GM12878 (cell line): ENCODE data around the gene SELENOK. TPM values are rescaled to one million over a fixed set of nuclear protein-coding genes. Genes with fewer than 3 reads are reported as not detected.

Experiments
- ATAC-seq: fragments of 200-7000 bp; cut with Tn5 transposase; 3 replicates; pipeline ENCODE4 v1.9.1; 2020; ENCODE audit warnings: mild to moderate bottlenecking, moderate library complexity
- BruUV-seq: library from RNA; stranded (reverse); fragments of 400-500 nt; replicated peaks from 2 replicates; lab custom pipeline; 2021; lab: Mats Ljungman, UMichigan
- CTCF ChIA-PET: fragments of 300-600 bp; sonication (Branson Sonifier 250); formaldehyde crosslinking; extraction: SDS; loops from one replicate; lab custom pipeline; 2021; ENCODE audit warnings: inconsistent platforms; lab: Yijun Ruan, JAX
- POLR2A ChIA-PET: fragments of 350-600 bp; formaldehyde crosslinking; extraction: SDS; loops from one replicate; lab custom pipeline; 2021; ENCODE audit warnings: inconsistent platforms; lab: Charles Lee
- RAD21 ChIA-PET: fragments of 300-600 bp; sonication (Branson Sonifier 250); formaldehyde crosslinking; loops from one replicate; lab custom pipeline; 2023; ENCODE audit warnings: antibody characterized with exemption; ENCODE audit not compliant: unreplicated experiment; lab: Charles Lee
- SMC1A ChIA-PET: fragments of 300-600 bp; sonication (Branson Sonifier 250); formaldehyde crosslinking; loops from one replicate; lab custom pipeline; 2023; ENCODE audit not compliant: unreplicated experiment, uncharacterized antibody; lab: Charles Lee
- DNase-seq: peaks from one replicate; pipeline ENCODE4 v3.0.0-alpha.2; 2011; ENCODE audit warnings: low read depth, low spot score
- FAIRE-seq: peaks from 3 replicates; lab custom pipeline; 2011; peaks lifted over from hg19 to GRCh38; lab: Jason Lieb, UNC
- H2AFZ ChIP-seq: 2 replicates; pipeline ENCODE4 v1.6.0; 2011; ENCODE audit warnings: low read depth, low read length, control low read depth; ENCODE audit not compliant: control insufficient read depth
- H3K27ac ChIP-seq: 2 replicates; pipeline ENCODE4 v1.5.1; 2011; ENCODE audit warnings: control low read depth; ENCODE audit not compliant: control insufficient read depth, insufficient read depth
- H3K27me3 ChIP-seq, 2 experiments: replicated peaks in 1 of 2; 2 replicates each; pipeline versions ENCODE4 v1.6.0 to v1.6.1; 2011; ENCODE audit warnings: low read length in 1 of 2; ENCODE audit not compliant: control insufficient read depth in 2 of 2, insufficient read depth in 2 of 2
- H3K36me3 ChIP-seq, 2 experiments: 2 replicates each; pipeline ENCODE4 v1.5.1; 2011; ENCODE audit warnings: low read length in 1 of 2; ENCODE audit not compliant: control insufficient read depth in 2 of 2, insufficient read depth in 2 of 2
- H3K4me1 ChIP-seq: 2 replicates; pipeline ENCODE4 v1.6.1; 2011; ENCODE audit warnings: mild to moderate bottlenecking, low read length, moderate library complexity, mixed read lengths; ENCODE audit not compliant: control insufficient read depth, insufficient read depth
- H3K4me2 ChIP-seq: 2 replicates; pipeline ENCODE4 v1.6.0; 2011; ENCODE audit warnings: control low read depth; ENCODE audit not compliant: control insufficient read depth, insufficient read depth
- H3K4me3 ChIP-seq: fragments of 200-600 bp; sonication (generic); 2 replicates; pipeline ENCODE4 v1.5.1; 2016
- H3K79me2 ChIP-seq: 2 replicates; pipeline ENCODE4 v1.6.0; 2011; ENCODE audit warnings: low read length; ENCODE audit not compliant: control insufficient read depth, insufficient read depth
- H3K9ac ChIP-seq: 2 replicates; pipeline ENCODE4 v1.8.0; 2011; ENCODE audit warnings: low read length, control low read depth, mixed read lengths; ENCODE audit not compliant: control insufficient read depth, insufficient read depth
- H3K9me3 ChIP-seq: replicated peaks from 3 replicates; pipeline ENCODE4 v1.5.1; 2011; ENCODE audit warnings: mild to moderate bottlenecking, low read length; ENCODE audit not compliant: control insufficient read depth, insufficient read depth
- H4K20me1 ChIP-seq: 2 replicates; pipeline ENCODE4 v1.6.0; 2011; ENCODE audit not compliant: control insufficient read depth, insufficient read depth
- BCL11A ChIP-seq: IDR thresholded peaks from 2 replicates; pipeline ENCODE4 v1.6.1; 2011; ENCODE audit warnings: low read depth, low read length
- BCLAF1 ChIP-seq: fragments of 450-650 bp; IDR thresholded peaks from 2 replicates; pipeline ENCODE4 v1.6.1; 2017; ENCODE audit warnings: antibody characterized with exemption, mild to moderate bottlenecking, moderate library complexity
- CEBPB ChIP-seq, 2 experiments: fragments of 150-350 bp in 1 of 2; IDR thresholded peaks; 2 replicates each; pipeline ENCODE4 v1.6.1; 2012 to 2014; ENCODE audit warnings: low read depth in 2 of 2, low read length in 2 of 2, borderline replicate concordance in 1 of 2, inconsistent platforms in 1 of 2
- CTCF ChIP-seq, 3 experiments: IDR thresholded peaks in 2 of 3; conservative IDR thresholded peaks in 1 of 3; 2 replicates each; pipeline ENCODE4 v1.5.1; 2011; ENCODE audit warnings: low read depth in 3 of 3, low read length in 3 of 3, mild to moderate bottlenecking in 3 of 3, control low read depth in 2 of 3, moderate library complexity in 2 of 3, inconsistent platforms in 1 of 3, mixed read lengths in 1 of 3; ENCODE audit not compliant: control insufficient read depth in 2 of 3, insufficient read depth in 1 of 3; ENCODE audit errors: extremely low read depth in 1 of 3
- ELK1 ChIP-seq: IDR thresholded peaks from 2 replicates; pipeline ENCODE4 v1.6.1; 2012; ENCODE audit warnings: low read depth, low read length, improper control_type of control experiment
- IRF4 ChIP-seq: IDR thresholded peaks from 2 replicates; pipeline ENCODE4 v1.6.1; 2011; ENCODE audit warnings: low read depth, low read length
- KLF5 ChIP-seq: fragments of 450-650 bp; IDR thresholded peaks from 2 replicates; pipeline ENCODE4 v1.6.1; 2014; ENCODE audit warnings: mild to moderate bottlenecking; ENCODE audit not compliant: partially characterized antibody
- MXI1 ChIP-seq: fragments of 150-350 bp; IDR thresholded peaks from 2 replicates; pipeline ENCODE4 v1.6.1; 2011; ENCODE audit warnings: low read depth, mild to moderate bottlenecking, inconsistent platforms, low read length, improper control_type of control experiment
- PAX5 ChIP-seq: IDR thresholded peaks from 2 replicates; pipeline ENCODE4 v1.6.1; 2011; ENCODE audit warnings: low read depth, low read length, borderline replicate concordance
- PML ChIP-seq: IDR thresholded peaks from 2 replicates; pipeline ENCODE4 v1.6.1; 2012; ENCODE audit warnings: low read length, inconsistent platforms
- RELA ChIP-seq: fragments of 450-650 bp; IDR thresholded peaks from 2 replicates; pipeline ENCODE4 v1.8.0; 2014; ENCODE audit warnings: borderline replicate concordance; ENCODE audit not compliant: partially characterized antibody
- SIN3A ChIP-seq: IDR thresholded peaks from 2 replicates; pipeline ENCODE4 v1.6.1; 2012; ENCODE audit warnings: low read depth, low read length, improper control_type of control experiment
- SMC3 ChIP-seq: IDR thresholded peaks from 2 replicates; pipeline ENCODE4 v1.6.1; 2011; ENCODE audit warnings: low read length, improper control_type of control experiment, borderline replicate concordance
- TCF7 ChIP-seq: IDR thresholded peaks from 2 replicates; pipeline ENCODE4 v1.6.1; 2014; ENCODE audit warnings: antibody characterized with exemption, borderline replicate concordance
- ZNF207 ChIP-seq: fragments of 450-650 bp; IDR thresholded peaks from 2 replicates; pipeline ENCODE4 v1.6.1; 2014; ENCODE audit warnings: antibody characterized with exemption, mild to moderate bottlenecking, borderline replicate concordance
- ZNF384 ChIP-seq: IDR thresholded peaks from 2 replicates; pipeline ENCODE4 v1.6.1; 2012; ENCODE audit warnings: low read depth, mild to moderate bottlenecking, low read length, improper control_type of control experiment, borderline replicate concordance
- ZZZ3 ChIP-seq: IDR thresholded peaks from 2 replicates; pipeline ENCODE4 v1.6.1; 2011; ENCODE audit warnings: low read depth; ENCODE audit not compliant: control insufficient read depth, insufficient read length
- WGBS: methylation state at CpG from one replicate; pipeline ENCODE4 v1.1.6; 2016; ENCODE audit warnings: low lambda C conversion rate; ENCODE audit not compliant: insufficient replicate concordance, insufficient coverage; ENCODE audit errors: missing lambda C conversion rate; 5-methylcytosine and 5-hydroxymethylcytosine counted together
- in situ Hi-C: fragments of 300-500 bp; cut with MboI; formaldehyde crosslinking; loops from 9 replicates; pipeline ENCODE4 v1.14.3; 2018; ENCODE audit warnings: mixed read lengths
- intact Hi-C: fragments of 100-400 bp; cut with micrococcal nuclease; formaldehyde crosslinking; loops from one replicate; pipeline ENCODE4 v1.14.2; 2022; ENCODE audit not compliant: unreplicated experiment
- polyA plus RNA-seq, 11 experiments: library from polyadenylated mRNA; depleted of rRNA in 4 of 11; unstranded in 6 of 11; stranded (reverse) in 5 of 11; fragments of >200 nt; fragmentation: Nextera tagmentation in 4 of 11; fragmentation: Illumina TruSeq in 1 of 11; extraction: Ambion mirVana in 4 of 11; extraction: Trizol in 1 of 11; gene quantifications; 1 replicate in 1 of 11; 2 replicates in 10 of 11; pipeline versions ENCODE4 v1.2.1 to v1.2.3, GENCODE V29; 2011 to 2016; ENCODE audit warnings: inconsistent platforms in 2 of 11, missing spikeins in 2 of 11, low read depth in 1 of 11
- total RNA-seq, 4 experiments: library from RNA; depleted of rRNA in 3 of 4; stranded (reverse); fragments of >200 nt in 3 of 4; fragmentation: Illumina TruSeq in 1 of 4; extraction: Trizol in 1 of 4; gene quantifications; 2 replicates each; pipeline versions ENCODE4 v1.2.1 to v1.2.3, GENCODE V29; 2013 to 2021

SELENOK gene
- total and polyA plus RNA-seq, 10 of the 15 experiments (the other 5 are each of a cell fraction or from before 2014, with no cell fraction given): 35.4 to 322 (median 101) TPM

- TF ChIP-seq CTCF (IDR thresholded peaks at IDR 0.05 in 2 of 3, conservative IDR thresholded peaks at IDR 0.05 in 1 of 3; ENCODE audit: control insufficient read depth in 2 of 3, extremely low read depth in 1 of 3, insufficient read depth in 1 of 3, low read depth in 3 of 3, low read length in 3 of 3) (peak; percentile 51 to 58 (median 56); a peak in 5 of 6 replicates), TCF7 (no peak), ZNF207 (no peak), SIN3A (no peak), KLF5 (no peak), SMC3 (peak; percentile 48; the same call in 1 of the 2 replicates)
Observed at GRCh38 chr3:53921296-53921695, 29.6 kb upstream of the SELENOK start (continued).

- H3K4me2 ChIP-seq: no peak overlapping the region
- H3K4me1 ChIP-seq: no peaks in the 10 kb centered on the region
- TF ChIP-seq ZNF384 (no peak), CEBPB (IDR thresholded peaks at IDR 0.05; ENCODE audit: borderline replicate concordance in 1 of 2, low read depth in 2 of 2, low read length in 2 of 2) (no peak), ELK1 (no peak), BCL11A (no peak), PAX5 (no peak), BCLAF1 (no peak), RELA (no peak), PML (no peak), IRF4 (no peak), ZZZ3 (no peak), MXI1 (no peak)
- ATAC-seq (no peak), FAIRE-seq (no peak), DNase-seq (no peak)
- ChIA-PET SMC1A (interaction anchor here (0.7 to 1.9 kb wide), 6 partner anchors 22 to 242 kb away, joined by 3 to 4 read pairs (median 4); partner anchors contain the start of gene SELENOK), CTCF (interaction anchor here (1.3 to 2.1 kb wide), 3 partner anchors 19 to 232 kb away, joined by 3 to 11 read pairs (median 3); no protein-coding TSS in a partner anchor), RAD21 (interaction anchor here (0.8 kb wide), 1 partner anchor 187 kb away, joined by 3 read pairs; no protein-coding TSS in a partner anchor), POLR2A (interaction anchor here (0.7 kb wide), 1 partner anchor 171 kb away, joined by 4 read pairs; no protein-coding TSS in a partner anchor)
- intact Hi-C loops: loop anchor here (5.0 kb wide), 2 partner anchors 187 to 542 kb away; no protein-coding TSS in a partner anchor
- BruUV-seq: no TSS peak
- H3K4me3 ChIP-seq: no peak overlapping the region
- no peak overlapping the region for H3K9ac ChIP-seq
- no peaks in the 10 kb centered on the region for H3K79me2 ChIP-seq
- H4K20me1 ChIP-seq: no peaks in the 10 kb centered on the region
- no peak overlapping the region for H3K27ac ChIP-seq
- no peak overlapping the region for H2AFZ ChIP-seq
- in situ Hi-C loops: no loop called here
- no peaks in the 10 kb centered on the region for H3K9me3 ChIP-seq
- no peaks in the 10 kb centered on the region for H3K27me3 ChIP-seq
- no peaks in the 10 kb centered on the region for H3K36me3 ChIP-seq
- WGBS: 53% methylated on average over 2 of the region's 2 CpGs
Observed at GRCh38 chr3:53919741-53920140, 28.1 kb upstream of the SELENOK start.
